OCI-LY7 (cell line): ENCODE measurements around the gene CASP12. TPM values are rescaled to one million over a fixed set of nuclear protein-coding genes. Genes with fewer than 3 reads are reported as not detected.

ENCODE experiments used
- BruUV-seq: library from RNA; stranded (reverse); fragments of 400-500 nt; replicated peaks from 2 replicates; lab custom pipeline; 2021; lab: Mats Ljungman, UMichigan
- CTCF ChIA-PET: fragments of 300-600 bp; sonication (Branson Sonifier 250); formaldehyde crosslinking; loops from one replicate; lab custom pipeline; 2022; ENCODE audit warnings: antibody characterized with exemption; ENCODE audit not compliant: unreplicated experiment; lab: Charles Lee
- POLR2A ChIA-PET: fragments of 300-600 bp; sonication (Branson Sonifier 250); formaldehyde crosslinking; loops from one replicate; lab custom pipeline; 2022; ENCODE audit warnings: antibody characterized with exemption; lab: Charles Lee
- DNase-seq: peaks from one replicate; pipeline ENCODE4 v3.0.0-alpha.2; 2015; ENCODE audit warnings: low spot score
- H2AFZ ChIP-seq: fragments of 200-600 bp; sonication (generic), shearing (Covaris generic); 2 replicates; pipeline ENCODE4 v1.6.1; 2014; ENCODE audit warnings: mild to moderate bottlenecking, antibody characterized with exemption, low read length, moderate library complexity
- H3K27ac ChIP-seq: fragments of 200-600 bp; sonication (generic); 2 replicates; pipeline ENCODE4 v1.5.1; 2014; ENCODE audit warnings: mixed run types, low read depth, mild to moderate bottlenecking, moderate library complexity, low read length, inconsistent platforms; ENCODE audit not compliant: poor library complexity, severe bottlenecking
- H3K36me3 ChIP-seq: fragments of 200-600 bp; sonication (generic); 2 replicates; pipeline ENCODE4 v1.6.1; 2014; ENCODE audit warnings: mild to moderate bottlenecking, antibody characterized with exemption, low read length, moderate library complexity, mixed read lengths; ENCODE audit not compliant: insufficient read depth
- H3K4me1 ChIP-seq: fragments of 200-600 bp; sonication (generic); 2 replicates; pipeline ENCODE4 v1.5.1; 2014; ENCODE audit warnings: mild to moderate bottlenecking, low read length; ENCODE audit not compliant: insufficient read depth, poor library complexity, severe bottlenecking
- H3K4me2 ChIP-seq: fragments of 200-600 bp; sonication (generic); 2 replicates; pipeline ENCODE4 v1.6.1; 2014; ENCODE audit warnings: mild to moderate bottlenecking, low read length
- H3K4me3 ChIP-seq: fragments of 200-600 bp; sonication (generic); 2 replicates; pipeline ENCODE4 v1.5.1; 2014; ENCODE audit warnings: mild to moderate bottlenecking, low read depth, low read length; ENCODE audit not compliant: poor library complexity, severe bottlenecking
- H3K79me2 ChIP-seq: fragments of 200-600 bp; sonication (generic); 2 replicates; pipeline ENCODE4 v1.6.1; 2016; ENCODE audit warnings: low read depth, mild to moderate bottlenecking, low read length, moderate library complexity, mixed read lengths; ENCODE audit not compliant: insufficient read depth
- H3K9me2 ChIP-seq: fragments of 200-600 bp; sonication (generic); 2 replicates; pipeline ENCODE4 v1.6.1; 2016; ENCODE audit warnings: mild to moderate bottlenecking, low read length, mixed read lengths; ENCODE audit not compliant: insufficient read depth
- H3K9me3 ChIP-seq: fragments of 200-600 bp; sonication (generic); 2 replicates; pipeline ENCODE4 v1.6.1; 2014; ENCODE audit warnings: mild to moderate bottlenecking, mixed run types, low read length, mixed read lengths
- H4K20me1 ChIP-seq: fragments of 200-600 bp; sonication (generic); 2 replicates; pipeline ENCODE4 v1.6.1; 2014; ENCODE audit warnings: mild to moderate bottlenecking, antibody characterized with exemption, low read length, moderate library complexity, mixed read lengths; ENCODE audit not compliant: insufficient read depth
- CTCF ChIP-seq: fragments of 200-600 bp; sonication (generic); conservative IDR thresholded peaks from 2 replicates; pipeline ENCODE4 v1.5.1; 2014; ENCODE audit warnings: mild to moderate bottlenecking, antibody characterized with exemption, low read length, moderate library complexity, mixed read lengths
- EZH2phosphoT487 ChIP-seq: fragments of 200-600 bp; sonication (generic); IDR thresholded peaks from 2 replicates; pipeline ENCODE4 v1.6.1; 2018; ENCODE audit warnings: low read depth, borderline replicate concordance, mild to moderate bottlenecking, mixed run types, antibody characterized with exemption, low read length, moderate library complexity, mixed read lengths
- intact Hi-C: fragments of 100-400 bp; cut with micrococcal nuclease; formaldehyde crosslinking; loops from one replicate; pipeline ENCODE4 v1.10.0; 2022; ENCODE audit not compliant: unreplicated experiment
- total RNA-seq, 2 experiments: library from RNA; depleted of rRNA in 1 of 2; stranded (reverse); fragments of >200 nt in 1 of 2; shearing (Covaris generic) in 1 of 2; gene quantifications; 2 replicates each; pipeline ENCODE4 v1.2.3, GENCODE V29; 2014 to 2022

CASP12 gene
- total RNA-seq, 2 experiments from 2014 or later = not detected

DNA sequence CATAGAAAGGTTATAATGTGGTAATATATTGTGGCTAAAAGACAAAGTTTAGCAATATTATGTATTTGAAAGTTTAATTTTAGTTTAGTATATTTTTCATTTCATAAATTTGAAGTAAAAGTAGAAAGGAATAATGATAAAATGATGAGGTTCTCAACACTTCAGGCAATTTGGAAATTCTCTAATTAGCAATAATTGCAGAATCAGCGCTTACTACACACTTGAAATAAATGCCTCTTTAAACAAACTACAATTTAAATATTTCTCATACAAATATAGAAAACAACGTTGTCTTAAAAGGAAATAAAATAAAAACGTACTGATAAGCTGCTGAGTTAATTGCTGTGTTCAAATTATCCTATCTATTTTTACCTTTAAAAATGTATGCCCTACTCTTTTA lies 25.9 kb downstream of the CASP12 start:
- no peaks in the 10 kb centered on the region for H3K36me3 ChIP-seq
- BruUV-seq = no TSS peak
- intact Hi-C loops = no loop called here

GRCh38 chr11:104870910-104871309 lies 27.4 kb downstream of the CASP12 start:
- H4K20me1 ChIP-seq = no peaks in the 10 kb centered on the region
- intact Hi-C loops = no loop called here
- H3K4me3 ChIP-seq = no peak overlapping the region
- TF ChIP-seq CTCF (no peak), EZH2phosphoT487 (no peak)
- no peak for DNase-seq
- H3K4me2 ChIP-seq = no peak overlapping the region
- H3K27ac ChIP-seq = no peak overlapping the region
- ChIA-PET POLR2A (no interaction called here), CTCF (no interaction called here)
- no TSS peak for BruUV-seq
- H3K36me3 ChIP-seq = no peaks in the 10 kb centered on the region
- no peaks in the 10 kb centered on the region for H3K9me3 ChIP-seq
- no peaks in the 10 kb centered on the region for H3K79me2 ChIP-seq
- no peaks in the 10 kb centered on the region for H3K9me2 ChIP-seq
- H3K4me1 ChIP-seq = no peaks in the 10 kb centered on the region
- H2AFZ ChIP-seq = no peak overlapping the region

More for the DNA sequence above, 25.9 kb downstream of the CASP12 start:
- CTCF ChIA-PET = no interaction called here
- Histone ChIP-seq H3K4me2 (no peak overlapping the region), H3K9me2 (no peaks in the 10 kb centered on the region), H4K20me1 (no peaks in the 10 kb centered on the region), H3K79me2 (no peaks in the 10 kb centered on the region), H3K27ac (no peak overlapping the region), H3K4me3 (no peak overlapping the region), H2AFZ (no peak overlapping the region), H3K9me3 (no peaks in the 10 kb centered on the region), H3K4me1 (no peaks in the 10 kb centered on the region)
- POLR2A ChIA-PET = interaction anchor here (0.6 kb wide), 1 partner anchor 10 kb away, joined by 3 read pairs; no protein-coding TSS in a partner anchor
- DNase-seq = no peak
- TF ChIP-seq EZH2phosphoT487 = no peak
- TF ChIP-seq CTCF = no peak

DNA sequence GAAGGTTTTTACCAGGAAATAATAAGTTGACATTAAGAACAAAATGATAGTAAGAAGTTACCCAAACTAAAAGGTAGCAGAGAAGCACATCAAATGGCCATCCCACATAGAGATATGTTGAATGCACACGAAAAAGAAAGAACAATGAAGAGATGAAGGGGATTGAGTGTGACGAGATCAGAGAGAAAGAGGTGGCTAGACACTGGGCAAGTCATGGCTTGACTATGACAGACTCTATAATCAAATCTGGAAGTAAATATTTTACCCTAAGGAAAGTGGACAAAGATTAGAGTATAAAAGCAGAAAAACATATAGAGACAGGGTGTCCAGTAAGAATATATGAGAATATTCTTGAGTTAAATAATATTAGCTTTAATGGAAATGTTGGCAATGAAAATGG lies 31.4 kb downstream of the CASP12 start:
- Histone ChIP-seq H3K79me2 (no peaks in the 10 kb centered on the region), H4K20me1 (no peaks in the 10 kb centered on the region), H3K4me3 (no peak overlapping the region), H3K27ac (no peak overlapping the region), H2AFZ (no peak overlapping the region), H3K4me1 (no peaks in the 10 kb centered on the region), H3K9me2 (no peaks in the 10 kb centered on the region), H3K4me2 (no peak overlapping the region), H3K36me3 (no peaks in the 10 kb centered on the region), H3K9me3 (no peaks in the 10 kb centered on the region)
- DNase-seq = no peak
- BruUV-seq = no TSS peak
- TF ChIP-seq EZH2phosphoT487 (no peak), CTCF (no peak)
- intact Hi-C loops = no loop called here
- ChIA-PET CTCF (no interaction called here), POLR2A (no interaction called here)
